Spleen (tissue), 11 donors: Measurements from ENCODE around the gene KIF26B. TPM values are rescaled to one million over a fixed set of nuclear protein-coding genes. Genes with fewer than 3 reads are reported as not detected.
A peak's percentile ranks its signal among the peaks of the same experiment; 100 is the strongest.

Experiments
- DNase-seq: peaks from one replicate; pipeline ENCODE4 v3.0.0-alpha.2; 2020
- H3K27ac ChIP-seq, 8 donors: fragments of 200-600 bp; sonication (generic) in 7 of 8; 1 replicate in 4 of 8; 2 replicates in 4 of 8; pipeline versions ENCODE4 v1.5.0 to v1.8.0; 2016 to 2021; ENCODE audit warnings: inconsistent platforms in 4 of 8, mild to moderate bottlenecking in 4 of 8, moderate library complexity in 1 of 8
- H3K27me3 ChIP-seq, 7 donors: fragments of 200-600 bp; sonication (generic) in 6 of 7; replicated peaks in 1 of 7; 1 replicate in 4 of 7; 2 replicates in 3 of 7; pipeline versions ENCODE4 v1.5.0 to v1.8.0; 2016 to 2021; ENCODE audit warnings: inconsistent platforms in 3 of 7, mild to moderate bottlenecking in 1 of 7
- H3K36me3 ChIP-seq, 6 donors: fragments of 200-600 bp; sonication (generic) in 5 of 6; 1 replicate in 4 of 6; 2 replicates in 2 of 6; pipeline versions ENCODE4 v1.5.0 to v1.8.0; 2016 to 2021; ENCODE audit warnings: inconsistent platforms in 2 of 6
- H3K4me1 ChIP-seq, 6 donors: fragments of 200-600 bp; sonication (generic) in 5 of 6; 1 replicate in 3 of 6; 2 replicates in 3 of 6; pipeline versions ENCODE4 v1.5.0 to v1.8.0; 2016 to 2021; ENCODE audit warnings: inconsistent platforms in 3 of 6
- H3K4me3 ChIP-seq, 8 donors: fragments of 200-600 bp; sonication (generic) in 7 of 8; 1 replicate in 4 of 8; 2 replicates in 4 of 8; pipeline versions ENCODE4 v1.5.0 to v1.8.0; 2016 to 2021; ENCODE audit warnings: inconsistent platforms in 4 of 8, mild to moderate bottlenecking in 4 of 8, moderate library complexity in 2 of 8
- H3K9me3 ChIP-seq, 8 donors: fragments of 200-600 bp; sonication (generic) in 7 of 8; 1 replicate in 4 of 8; 2 replicates in 4 of 8; pipeline versions ENCODE4 v1.5.0 to v1.8.0; 2016 to 2021; ENCODE audit warnings: inconsistent platforms in 4 of 8
- POLR2A ChIP-seq, 3 donors: fragments of 450-650 bp; IDR thresholded peaks; one replicate each; pipeline ENCODE4 v1.5.1; 2017; ENCODE audit warnings: antibody characterized with exemption in 3 of 3, mild to moderate bottlenecking in 1 of 3
- POLR2AphosphoS5 ChIP-seq, 3 donors: sonication (generic); formaldehyde crosslinking; IDR thresholded peaks; one replicate each; pipeline ENCODE4 v1.5.1; 2017; ENCODE audit warnings: antibody characterized with exemption in 3 of 3
- WGBS, 5 donors: extraction: QIAGEN DNeasy Blood & Tissue Kit in 3 of 5; methylation state at CpG; one replicate each; pipeline versions ENCODE4 v1.1.5 to v1.1.7; 2013 to 2018; 5-methylcytosine and 5-hydroxymethylcytosine counted together
- intact Hi-C: fragments of 100-400 bp; cut with DNase I; formaldehyde crosslinking; loops from one replicate; pipeline ENCODE4 v1.15.0; 2023; ENCODE audit warnings: low total_unique reads
- polyA plus RNA-seq, 3 donors: library from polyadenylated mRNA; stranded (reverse); fragments of 200-250 nt; gene quantifications; one replicate each; pipeline ENCODE4 v1.2.1, GENCODE V29; 2013
- total RNA-seq, 7 donors: library from RNA; depleted of rRNA in 3 of 7; stranded (reverse); fragments of >200 nt in 3 of 7; fragmentation: NEBNext Ultra II Directional in 4 of 7; extraction: Animal tissue kit (Norgen Biotek cat#: 25700) in 4 of 7; gene quantifications; one replicate each; pipeline versions ENCODE4 v1.1.0 to v1.2.1, GENCODE V29; 2016 to 2021
- TF ChIP-seq, protein P1 (sequence below), 11 experiments: fragments of 200-600 bp in 7 of 11; fragments of 450-650 bp in 4 of 11; sonication (generic) in 4 of 11; IDR thresholded peaks in 8 of 11; conservative IDR thresholded peaks in 3 of 11; 1 replicate in 7 of 11; 2 replicates in 4 of 11; pipeline versions ENCODE4 v1.4.0 to v1.8.0; 2016 to 2021; ENCODE audit warnings: antibody characterized with exemption in 11 of 11, inconsistent platforms in 4 of 11, mild to moderate bottlenecking in 1 of 11
- donor health status: healthy with polysubstance abuse.
- donor health status: DM: no; HTN: no; CAD: no; lungs with moderate emphysema.
- donor health status: DM: no; HTN: no; CAD: no.
- donor health status: Bipolar disorder and iron deficiency.
- donor health status: healthy.
- donor health status: DM: no; HTN: no; CAD: no.
- donor health status: DM: yes; HTN: yes; CAD: no.

Gene KIF26B
- total and polyA plus RNA-seq, 10 donors = 0.07 to 4.5 (median 0.60) TPM; not detected in 1

DNA sequence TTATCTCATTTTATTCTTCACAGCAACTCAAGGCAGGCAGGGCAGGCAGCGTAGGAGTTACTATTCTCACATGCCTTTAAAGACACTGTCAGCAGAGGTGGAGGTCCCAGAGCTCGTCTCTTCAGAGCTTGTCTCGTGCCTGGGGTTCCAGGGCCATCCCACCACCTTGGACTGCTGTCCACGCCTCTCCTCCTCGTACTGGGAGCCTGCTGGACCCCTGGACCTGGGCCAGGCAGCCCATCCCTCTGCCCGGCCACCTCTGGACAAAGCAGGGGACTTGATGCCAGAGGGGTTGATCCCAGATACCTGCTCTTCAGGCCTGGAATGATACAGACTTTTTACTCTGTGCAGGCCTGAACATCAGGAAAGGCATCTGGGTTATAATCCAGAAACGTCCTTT lies 546.8 kb downstream of the KIF26B start:
- no peak overlapping the region for H3K27ac ChIP-seq
- H3K4me1 ChIP-seq = peaks cover 0 to 12% (median 2%) of the 10 kb centered on the region in 6 donors
- intact Hi-C loops = no loop called here
- no peaks in the 10 kb centered on the region for H3K9me3 ChIP-seq
- peak; percentile 47 for DNase-seq
- no peak overlapping the region for H3K4me3 ChIP-seq
- WGBS, 5 donors = 66 to 90% (median 79%) methylated on average over 6 to 7 of the region's 7 CpGs
- H3K27me3 ChIP-seq = no peaks in the 10 kb centered on the region
- no peaks in the 10 kb centered on the region for H3K36me3 ChIP-seq
- TF ChIP-seq POLR2AphosphoS5 (IDR thresholded peaks at IDR 0.05) = no peak
- no peak for TF ChIP-seq POLR2A (IDR thresholded peaks at IDR 0.05)
- TF ChIP-seq, protein P1, sequence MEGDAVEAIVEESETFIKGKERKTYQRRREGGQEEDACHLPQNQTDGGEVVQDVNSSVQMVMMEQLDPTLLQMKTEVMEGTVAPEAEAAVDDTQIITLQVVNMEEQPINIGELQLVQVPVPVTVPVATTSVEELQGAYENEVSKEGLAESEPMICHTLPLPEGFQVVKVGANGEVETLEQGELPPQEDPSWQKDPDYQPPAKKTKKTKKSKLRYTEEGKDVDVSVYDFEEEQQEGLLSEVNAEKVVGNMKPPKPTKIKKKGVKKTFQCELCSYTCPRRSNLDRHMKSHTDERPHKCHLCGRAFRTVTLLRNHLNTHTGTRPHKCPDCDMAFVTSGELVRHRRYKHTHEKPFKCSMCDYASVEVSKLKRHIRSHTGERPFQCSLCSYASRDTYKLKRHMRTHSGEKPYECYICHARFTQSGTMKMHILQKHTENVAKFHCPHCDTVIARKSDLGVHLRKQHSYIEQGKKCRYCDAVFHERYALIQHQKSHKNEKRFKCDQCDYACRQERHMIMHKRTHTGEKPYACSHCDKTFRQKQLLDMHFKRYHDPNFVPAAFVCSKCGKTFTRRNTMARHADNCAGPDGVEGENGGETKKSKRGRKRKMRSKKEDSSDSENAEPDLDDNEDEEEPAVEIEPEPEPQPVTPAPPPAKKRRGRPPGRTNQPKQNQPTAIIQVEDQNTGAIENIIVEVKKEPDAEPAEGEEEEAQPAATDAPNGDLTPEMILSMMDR (IDR thresholded peaks at IDR 0.05 in 8 of 11, conservative IDR thresholded peaks at IDR 0.05 in 3 of 11) = no peak

DNA sequence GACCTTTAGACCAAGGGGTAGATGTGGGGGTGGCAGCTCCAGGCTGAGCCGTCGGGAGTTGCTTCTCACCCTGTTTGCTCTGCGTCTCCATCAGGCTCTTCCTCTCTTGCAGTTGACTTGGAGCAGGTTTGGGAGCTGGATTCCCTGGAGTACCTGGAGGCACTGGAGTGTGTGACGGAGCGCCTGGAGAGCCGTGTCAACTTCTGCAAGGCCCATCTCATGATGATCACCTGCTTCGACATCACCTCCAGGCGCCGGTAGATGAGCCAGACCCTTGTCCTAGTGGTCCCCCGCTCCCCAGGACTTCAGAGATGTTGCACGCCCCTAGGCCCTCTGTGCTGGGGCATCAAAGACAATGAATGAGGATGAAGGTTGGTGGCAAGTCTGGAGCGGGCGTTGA lies 547.6 kb downstream of the KIF26B start:
- WGBS, 5 donors = 93 to 98% (median 95%) methylated on average over 13 of the region's 13 CpGs

DNA sequence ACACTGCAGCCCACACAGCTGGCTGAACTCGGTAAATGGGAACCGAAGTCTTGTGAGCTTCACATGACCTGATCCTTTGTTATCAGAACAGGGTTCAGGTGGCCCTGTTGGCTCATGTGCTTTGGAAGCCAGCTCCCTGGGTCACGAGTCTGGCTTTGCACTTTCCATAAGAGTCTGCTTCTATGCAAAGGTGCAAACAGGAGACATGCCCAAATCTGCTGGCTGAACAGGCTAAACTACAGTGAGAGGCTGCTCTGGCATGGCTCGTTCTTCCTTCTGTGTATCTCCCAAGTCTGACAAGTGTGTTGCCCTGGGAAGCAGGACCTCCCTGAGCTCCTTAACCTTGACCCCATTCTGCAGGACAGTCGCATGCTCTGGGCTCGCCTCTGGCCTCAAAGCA lies 549.6 kb downstream of the KIF26B start:
- H3K9me3 ChIP-seq = no peaks in the 10 kb centered on the region
- peak; percentile 31 for DNase-seq
- WGBS, 5 donors = 70 to 88% (median 82%) methylated on average over 6 of the region's 6 CpGs
- no peaks in the 10 kb centered on the region for H3K36me3 ChIP-seq
- H3K27ac ChIP-seq = no peak overlapping the region
- intact Hi-C loops = no loop called here
- H3K4me1 ChIP-seq = peaks cover 0 to 6% (median 0%) of the 10 kb centered on the region in 6 donors
- no peak overlapping the region for H3K4me3 ChIP-seq
- no peaks in the 10 kb centered on the region for H3K27me3 ChIP-seq
- TF ChIP-seq POLR2AphosphoS5 (IDR thresholded peaks at IDR 0.05) (no peak), POLR2A (IDR thresholded peaks at IDR 0.05) (no peak)
- TF ChIP-seq, protein P1 (IDR thresholded peaks at IDR 0.05 in 8 of 11, conservative IDR thresholded peaks at IDR 0.05 in 3 of 11) = no peak

More for the DNA sequence above, 547.6 kb downstream of the KIF26B start:
- H3K27ac ChIP-seq = no peak overlapping the region
- H3K27me3 ChIP-seq = no peaks in the 10 kb centered on the region
- TF ChIP-seq, protein P1 (IDR thresholded peaks at IDR 0.05 in 8 of 11, conservative IDR thresholded peaks at IDR 0.05 in 3 of 11) = no peak
- TF ChIP-seq POLR2AphosphoS5 (IDR thresholded peaks at IDR 0.05) = no peak
- no peak for TF ChIP-seq POLR2A (IDR thresholded peaks at IDR 0.05)
- intact Hi-C loops = no loop called here
- H3K36me3 ChIP-seq = no peaks in the 10 kb centered on the region
- H3K4me3 ChIP-seq = no peak overlapping the region
- H3K9me3 ChIP-seq = no peaks in the 10 kb centered on the region
- H3K4me1 ChIP-seq = peaks cover 0 to 12% (median 2%) of the 10 kb centered on the region in 6 donors
- peak; percentile 60 for DNase-seq

DNA sequence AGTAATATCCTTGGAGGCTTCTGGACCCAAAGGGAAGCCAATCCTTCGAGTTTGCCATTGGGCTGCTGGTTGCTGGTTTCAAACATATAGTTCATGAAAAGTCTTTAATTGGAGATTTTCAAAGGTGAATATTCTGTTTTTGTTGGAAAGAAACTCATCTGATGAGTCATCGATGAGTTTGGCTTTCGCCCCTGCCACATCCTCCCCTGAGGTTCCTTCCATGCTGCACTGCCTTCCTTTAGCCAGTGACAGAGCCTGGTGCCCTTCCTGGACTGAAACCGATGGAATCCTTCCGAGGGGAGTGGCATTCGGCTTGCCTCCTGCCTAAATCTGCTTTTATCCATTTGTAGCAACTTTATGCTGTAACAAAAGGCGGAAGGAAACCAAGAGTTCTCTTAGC lies 550.0 kb downstream of the KIF26B start:
- Histone ChIP-seq H3K4me1 (peaks cover 0 to 1% (median 0%) of the 10 kb centered on the region in 6 donors), H3K27ac (no peak overlapping the region), H3K9me3 (no peaks in the 10 kb centered on the region), H3K36me3 (no peaks in the 10 kb centered on the region), H3K4me3 (no peak overlapping the region), H3K27me3 (no peaks in the 10 kb centered on the region)
- intact Hi-C loops = no loop called here
- 78 to 83% (median 78%) methylated on average over 7 of the region's 7 CpGs for WGBS, 5 donors
- TF ChIP-seq, protein P1 (IDR thresholded peaks at IDR 0.05 in 8 of 11, conservative IDR thresholded peaks at IDR 0.05 in 3 of 11) = no peak
- no peak for TF ChIP-seq POLR2A (IDR thresholded peaks at IDR 0.05)
- TF ChIP-seq POLR2AphosphoS5 (IDR thresholded peaks at IDR 0.05) = no peak
- peak; percentile 16 for DNase-seq
